TTC549 (cell line): Measurements from ENCODE around the gene GDA.

Source experiments
- FAIRE-seq: peaks from 2 replicates; lab custom pipeline; 2012; peaks lifted over from hg19 to GRCh38; lab: Jason Lieb, UNC

Gene GDA

DNA sequence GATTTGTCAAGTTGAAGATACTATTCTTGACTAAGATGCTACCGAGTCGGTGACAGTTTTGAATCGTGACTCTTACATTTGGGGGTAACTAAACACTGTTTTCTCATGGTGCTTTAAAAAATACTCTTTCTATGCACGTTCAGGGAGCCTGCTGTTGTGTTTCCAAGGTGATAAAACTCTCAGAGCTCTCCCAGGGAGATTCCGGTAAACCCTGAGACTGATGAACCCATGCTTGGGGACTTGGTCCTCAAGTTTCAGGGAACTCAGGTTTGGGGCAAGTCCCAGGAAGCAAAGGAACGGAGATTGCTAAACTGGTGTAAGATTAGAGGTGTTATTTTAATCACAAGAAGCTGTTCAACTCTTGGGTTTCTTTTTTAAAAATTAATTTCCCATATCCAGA is 1.4 kb downstream of the GDA start:
- FAIRE-seq: no peak

DNA sequence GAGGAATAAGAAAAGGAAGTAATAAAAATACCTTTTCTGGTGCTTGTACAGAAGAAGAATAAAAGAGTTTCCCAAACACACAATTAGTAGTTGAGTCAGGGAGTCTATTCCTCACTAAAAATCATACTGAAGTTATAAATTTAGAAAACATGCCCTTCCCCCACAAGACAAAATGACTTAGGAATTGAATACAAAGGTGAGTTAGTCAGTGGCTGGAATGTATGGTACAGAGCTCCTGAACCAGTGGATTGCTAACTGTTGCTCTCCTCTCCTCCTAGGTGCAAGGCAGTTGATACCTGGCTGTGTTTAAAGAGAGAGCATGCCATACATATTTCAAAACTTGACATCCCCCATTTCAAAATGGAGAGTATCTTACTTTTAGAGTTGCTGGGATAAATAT is 1.9 kb downstream of the GDA start:
- FAIRE-seq: no peak

DNA sequence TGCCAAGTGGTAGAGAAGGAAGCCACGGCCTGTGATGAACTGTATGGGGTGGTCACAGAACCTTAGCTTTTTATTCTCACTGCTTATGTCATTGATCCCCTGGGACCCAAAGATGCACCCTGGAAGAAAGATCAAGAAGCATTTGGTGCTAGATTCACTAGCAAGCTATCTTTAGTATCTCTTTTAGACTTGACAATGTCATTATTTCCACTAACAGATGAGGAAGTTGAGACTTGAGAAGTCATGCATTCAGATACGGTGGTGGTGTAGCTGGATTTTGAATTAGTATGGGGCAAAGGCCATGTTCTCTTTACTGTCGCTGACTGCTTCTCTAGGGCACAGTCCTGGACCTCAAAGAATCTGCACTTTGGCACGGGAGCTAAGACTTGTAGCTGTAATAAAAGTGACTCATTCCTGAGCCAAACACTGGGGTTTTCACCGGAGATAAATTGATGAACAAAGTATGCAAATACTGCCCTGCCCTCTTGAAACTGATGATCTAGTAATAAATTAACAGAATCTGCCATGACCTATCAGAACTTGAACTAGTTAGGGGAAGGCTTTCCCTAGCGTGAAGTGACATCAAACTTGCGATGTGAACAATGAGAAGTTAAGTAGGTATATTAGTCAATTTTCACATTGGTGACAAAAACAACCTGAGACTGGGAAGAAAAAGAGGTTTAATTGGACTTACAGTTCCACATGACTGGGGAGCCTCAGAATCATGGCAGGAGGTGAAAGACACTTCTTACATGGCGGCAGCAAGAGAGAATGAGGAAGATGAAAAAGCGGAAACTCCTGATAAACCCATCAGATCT is 5.4 kb downstream of the GDA start:
- FAIRE-seq: no peak

DNA sequence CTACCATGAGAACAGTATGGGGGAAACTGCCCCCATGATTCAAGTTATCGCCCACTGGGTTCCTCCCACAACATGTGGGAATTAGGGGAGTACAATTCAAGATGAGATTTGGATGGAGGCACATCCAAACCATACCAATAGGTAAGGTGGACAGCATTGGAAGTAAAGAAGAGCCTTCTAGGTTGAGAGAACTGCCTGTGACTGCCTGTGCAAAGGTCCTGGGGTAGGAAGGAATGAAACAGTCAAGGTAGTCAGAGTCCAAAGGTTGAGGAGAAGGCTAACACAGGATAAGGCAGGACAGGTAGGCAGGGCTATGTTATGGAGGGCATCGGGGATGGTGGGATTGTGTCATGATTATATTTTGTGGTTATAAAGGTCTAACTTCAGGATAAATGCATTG is 6.1 kb downstream of the GDA start:
- no peak for FAIRE-seq

DNA sequence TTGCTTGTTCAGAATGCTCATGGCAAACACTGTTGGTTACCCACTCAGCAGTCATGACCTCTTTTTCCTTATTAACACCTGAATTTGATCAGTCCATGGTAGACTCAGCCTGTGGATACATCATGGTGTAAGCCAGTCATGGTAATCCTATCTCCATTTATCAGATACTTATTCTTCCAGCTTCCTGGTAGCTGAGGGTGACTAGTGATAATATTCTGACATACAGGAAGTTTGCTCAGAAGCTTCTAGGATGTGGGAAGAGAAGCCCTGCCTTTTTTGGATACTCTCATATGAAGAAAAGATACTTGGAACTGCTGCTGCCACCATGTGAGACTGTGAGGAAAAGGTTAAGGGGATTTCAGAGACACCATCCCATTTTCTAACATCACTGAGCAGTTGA is 7.3 kb downstream of the GDA start:
- FAIRE-seq: no peak

DNA sequence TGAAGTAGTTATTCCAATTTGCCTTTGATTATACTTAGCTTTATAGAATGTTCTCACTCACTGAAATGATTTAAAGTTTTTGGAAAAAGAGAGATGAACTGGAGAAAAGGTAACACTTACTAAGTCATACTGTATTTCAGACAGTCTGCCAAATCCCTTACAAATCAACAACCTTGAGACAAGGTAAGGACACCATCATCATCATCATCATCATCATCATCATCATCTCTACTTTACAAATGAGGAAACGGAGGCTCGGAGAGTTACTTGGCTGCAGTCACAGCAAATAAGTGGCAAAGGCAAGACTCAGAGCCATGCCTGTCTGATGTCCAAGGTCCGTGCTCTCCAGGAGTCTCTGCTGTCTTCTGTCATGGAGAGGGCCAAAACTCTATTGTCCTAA is 9.4 kb downstream of the GDA start:
- FAIRE-seq: no peak

DNA sequence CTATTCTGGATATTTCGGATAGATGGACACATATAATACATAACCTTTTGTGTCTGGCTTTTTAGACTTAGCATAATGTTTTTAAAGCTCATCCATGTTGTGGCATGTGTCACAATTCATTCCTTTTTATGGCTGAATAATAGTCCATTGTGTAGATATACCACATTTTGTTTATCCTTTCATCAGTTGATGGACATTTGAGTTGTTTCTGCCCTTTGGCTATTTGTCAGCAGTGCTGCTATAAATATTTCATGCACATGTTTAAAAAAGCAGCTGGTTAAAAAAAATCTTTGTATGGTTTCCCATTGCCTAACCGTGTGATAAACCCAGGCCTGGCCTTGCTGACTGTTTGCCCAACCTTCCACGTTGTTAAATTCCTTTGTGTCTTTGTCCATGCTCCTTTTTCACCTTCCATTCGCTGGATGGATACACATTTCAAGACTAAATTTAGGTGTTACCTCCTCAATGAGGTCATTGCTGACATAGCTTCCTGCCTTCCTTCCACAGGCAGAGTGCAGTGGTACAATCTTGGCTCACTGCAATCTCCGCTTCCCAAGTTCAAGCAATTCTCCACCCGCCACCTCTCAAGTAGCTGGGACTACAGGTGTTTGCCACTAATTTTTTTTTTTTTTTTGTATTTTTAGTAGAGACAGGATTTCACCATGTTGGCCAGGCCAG is 11.3 kb downstream of the GDA start:
- no peak for FAIRE-seq

DNA sequence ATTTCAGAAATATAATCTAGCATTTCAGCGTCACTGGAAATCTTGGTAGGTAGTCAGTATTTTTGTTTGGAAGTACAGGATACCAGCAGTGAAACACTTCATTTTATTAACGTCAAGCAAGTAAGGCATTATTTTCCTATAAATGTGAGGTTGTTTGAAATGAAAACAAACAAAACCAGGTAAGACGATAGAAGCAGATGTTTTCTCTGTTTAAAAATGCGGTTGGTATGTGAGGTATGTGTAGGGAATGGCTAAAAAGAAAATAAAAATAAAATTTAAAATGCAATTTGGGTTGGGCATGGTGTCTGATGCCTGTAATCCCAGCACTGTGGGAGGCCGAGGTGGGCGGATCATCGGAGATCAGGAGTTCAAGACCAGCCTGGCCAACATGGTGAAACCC is 16.1 kb downstream of the GDA start:
- FAIRE-seq: no peak

DNA sequence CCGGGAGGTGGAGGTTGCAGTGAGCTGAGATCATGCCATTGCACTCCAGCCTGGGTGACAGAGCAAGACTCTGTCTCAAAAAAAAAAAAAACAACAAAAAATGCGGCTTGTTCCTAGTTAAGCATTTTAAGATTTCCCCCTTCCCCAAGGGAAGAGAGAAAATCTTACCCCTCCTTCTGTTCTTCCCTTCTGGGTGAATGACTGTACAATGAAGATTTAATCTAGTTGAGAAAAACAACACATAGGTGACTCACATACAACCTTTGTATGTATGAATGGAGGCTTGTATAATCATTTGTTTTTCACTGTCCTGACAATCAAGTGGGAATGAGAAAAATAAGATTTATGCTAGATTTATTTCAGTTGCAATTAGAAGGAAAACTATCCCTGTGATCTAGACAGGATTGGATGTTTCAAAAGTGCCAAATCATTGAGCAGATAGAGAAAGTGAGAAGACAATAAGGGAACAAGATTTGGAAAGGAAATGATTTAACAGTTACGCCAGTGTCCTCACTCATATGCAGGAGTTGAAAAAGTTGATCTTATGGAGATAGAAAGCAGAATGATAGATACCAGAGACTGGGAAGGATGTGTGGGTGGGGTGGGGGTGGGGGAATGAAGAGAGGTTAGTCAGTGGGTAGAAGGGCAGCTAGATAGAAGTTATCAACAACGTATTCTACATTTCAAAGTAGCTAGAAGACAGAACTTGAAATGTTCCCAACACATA is 16.7 kb downstream of the GDA start:
- FAIRE-seq: no peak

DNA sequence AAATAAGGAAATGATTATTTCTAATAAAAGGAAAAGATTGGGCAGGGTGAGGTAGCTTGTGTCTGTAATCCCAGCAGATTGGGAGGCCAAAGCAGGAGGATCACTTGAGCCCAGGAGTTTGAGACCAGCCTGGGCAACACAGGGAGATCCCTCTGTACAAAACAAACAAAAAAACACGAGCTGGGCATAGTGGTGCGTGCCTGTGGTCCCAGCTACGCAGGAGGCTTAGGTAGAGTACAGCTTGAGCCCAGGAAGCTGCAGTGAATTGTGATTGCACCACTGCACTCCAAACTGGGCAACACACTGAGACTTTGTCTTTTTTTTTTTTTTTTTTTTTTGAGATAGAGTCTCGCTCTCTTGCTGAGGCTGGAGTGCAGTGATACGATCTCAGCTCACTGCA is 18.8 kb downstream of the GDA start:
- FAIRE-seq: no peak

DNA sequence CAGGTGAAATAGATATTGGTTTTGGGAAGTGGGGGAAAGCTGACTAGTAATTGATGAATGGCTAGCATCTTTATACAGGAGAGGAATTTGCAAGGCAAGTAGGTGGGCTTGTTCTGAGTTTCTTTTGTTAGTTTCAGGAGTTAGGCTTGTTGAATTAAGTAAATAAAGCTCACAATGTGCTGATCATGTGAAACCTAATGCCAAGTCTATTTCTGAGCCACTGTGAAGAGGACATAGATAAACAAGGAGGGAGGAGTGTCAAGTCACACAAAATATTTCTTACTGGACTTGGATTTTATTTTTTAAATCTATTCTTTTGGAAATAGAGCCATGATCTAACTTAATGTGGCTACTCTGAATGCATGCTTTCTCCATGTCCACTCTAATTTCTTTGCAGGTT is 19.9 kb downstream of the GDA start:
- no peak for FAIRE-seq

DNA sequence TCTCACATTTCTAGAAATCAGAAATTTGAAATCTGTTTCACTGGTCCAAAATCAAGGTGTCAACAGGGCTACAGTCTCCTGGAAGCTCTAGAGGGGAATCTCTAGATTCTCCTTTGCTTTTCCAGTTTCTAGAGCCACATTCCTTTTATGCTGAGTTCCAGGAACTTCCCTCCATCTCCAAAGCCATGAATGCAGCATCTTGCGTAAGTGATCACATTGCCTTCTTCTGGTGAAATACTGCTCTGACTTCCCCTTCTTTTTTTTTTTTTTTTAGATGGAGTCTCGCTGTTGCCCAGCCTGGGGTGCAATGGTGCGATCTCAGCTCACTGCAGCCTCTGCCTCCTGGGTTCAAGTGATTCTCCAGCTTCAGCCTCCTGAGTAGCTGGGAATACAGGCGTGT is 23.8 kb downstream of the GDA start:
- no peak for FAIRE-seq

DNA sequence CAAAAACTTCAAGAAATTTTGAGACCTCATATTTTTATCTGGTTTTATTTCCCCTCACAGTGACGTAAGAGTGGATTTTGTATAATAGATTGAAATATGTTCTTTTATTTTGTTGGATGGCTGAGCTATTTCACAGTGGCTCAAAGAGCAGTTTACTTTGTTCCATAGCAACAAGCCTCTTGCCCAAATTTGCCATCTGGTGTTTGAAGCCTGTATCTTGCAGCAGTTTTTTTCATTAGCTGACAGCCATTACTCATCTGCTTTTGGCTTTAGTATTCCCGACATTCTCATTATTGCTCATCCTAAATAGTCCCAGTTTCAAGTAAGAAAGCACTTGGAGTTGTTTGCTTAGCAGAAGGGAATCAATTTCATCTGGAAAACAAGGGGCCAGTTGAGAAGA is 36.3 kb downstream of the GDA start:
- FAIRE-seq: no peak

DNA sequence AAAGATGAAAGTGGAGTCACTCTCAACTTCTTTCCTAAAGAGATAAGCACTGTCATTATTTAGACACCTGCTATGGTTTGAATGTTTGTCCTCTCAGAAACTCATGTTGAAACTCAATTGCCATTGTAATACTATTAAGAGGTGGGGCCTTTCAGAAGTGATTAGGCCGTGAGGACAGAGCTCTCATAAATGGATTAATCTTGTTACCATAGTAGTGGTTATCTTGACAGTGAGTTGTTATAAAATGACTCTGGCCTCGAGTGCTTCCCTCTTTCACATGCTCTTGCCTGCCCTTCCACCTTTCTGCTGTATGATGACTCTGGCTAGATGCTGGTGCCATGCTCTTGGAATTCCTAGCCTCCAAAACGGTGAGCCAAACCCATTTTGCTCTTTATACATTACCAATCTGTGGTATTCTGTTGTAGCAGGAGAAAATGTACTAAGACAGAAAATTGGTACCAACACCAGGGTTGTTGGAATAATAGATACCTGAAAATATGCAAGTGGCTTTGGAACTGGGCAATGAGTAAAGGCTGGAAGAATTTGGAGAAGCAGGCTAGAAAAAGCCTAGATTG is 38.0 kb downstream of the GDA start:
- FAIRE-seq: no peak

DNA sequence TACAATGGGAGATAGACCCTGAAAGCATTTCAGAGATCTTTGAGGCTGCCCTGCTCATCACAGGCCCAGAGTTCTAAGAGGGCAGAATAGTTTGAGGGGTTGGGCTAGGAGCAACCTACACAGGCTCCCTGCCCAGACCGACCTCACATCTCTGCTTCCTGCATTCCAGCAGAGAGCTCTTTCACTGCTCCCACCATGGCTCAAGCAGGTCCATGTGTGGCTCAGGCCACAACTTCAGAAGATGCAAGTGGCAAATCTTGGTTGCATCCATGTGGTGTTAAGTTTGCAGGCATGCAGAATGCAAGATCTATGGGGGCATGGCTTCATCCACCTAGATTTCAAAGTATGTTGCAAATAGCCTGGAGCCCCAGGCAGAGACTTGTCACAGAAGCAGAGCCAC is 39.0 kb downstream of the GDA start:
- no peak for FAIRE-seq

DNA sequence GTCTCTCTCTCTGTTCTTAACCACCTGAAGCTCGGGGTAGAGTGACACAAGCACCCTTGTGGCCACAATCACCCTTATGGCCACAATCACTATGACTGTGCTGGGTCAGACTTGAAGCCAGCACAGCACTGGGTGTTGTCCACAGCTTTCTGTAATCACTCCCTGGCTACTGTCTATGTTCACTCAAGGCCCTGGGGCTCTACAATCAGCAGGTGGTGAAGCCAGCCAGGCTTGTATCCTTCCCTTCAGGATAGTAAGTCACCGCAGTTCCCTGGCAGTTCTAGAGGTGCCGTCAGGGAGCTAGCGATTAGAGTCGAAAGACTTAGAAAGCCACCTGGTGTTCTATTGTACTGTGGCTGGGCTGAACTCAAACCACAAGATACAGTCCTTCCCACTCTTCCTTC is 44.2 kb downstream of the GDA start:
- FAIRE-seq: no peak

DNA sequence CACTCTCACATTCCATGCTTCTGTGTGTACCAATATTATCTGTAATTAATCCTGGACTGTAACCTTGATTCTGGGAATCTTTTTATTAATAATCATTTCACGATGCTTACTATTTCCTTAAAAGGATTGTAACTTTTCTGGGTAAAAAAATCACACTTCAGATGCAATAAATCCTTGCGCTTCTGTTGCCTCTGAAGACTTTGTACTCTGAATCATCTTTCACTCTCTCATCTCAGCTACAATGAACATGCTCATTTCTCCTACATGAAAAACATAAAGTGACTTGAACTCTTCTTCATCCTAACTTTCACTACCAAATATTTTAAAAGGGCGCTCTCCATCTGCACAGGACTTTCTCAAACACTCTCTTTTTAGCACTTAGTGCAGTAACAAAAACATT is 50.0 kb downstream of the GDA start:
- FAIRE-seq: no peak

DNA sequence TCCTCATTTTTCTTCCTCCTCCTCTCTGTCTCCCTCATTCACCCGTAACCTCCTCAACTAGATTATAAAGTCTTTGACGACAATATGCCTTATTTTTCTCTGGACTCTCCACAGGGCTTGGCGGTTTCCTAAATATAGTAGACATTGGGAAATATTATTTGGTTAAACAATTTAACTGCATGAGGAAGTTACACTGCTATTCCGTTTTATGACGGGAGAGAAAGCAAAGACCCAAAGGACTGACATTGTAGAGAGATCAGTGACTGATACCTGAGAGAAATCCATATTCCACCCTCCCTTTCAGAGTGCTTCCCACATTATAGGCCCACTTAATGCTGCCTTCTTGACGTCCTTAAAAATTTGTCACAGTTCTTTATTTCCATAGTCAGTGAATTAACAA is 51.2 kb downstream of the GDA start:
- no peak for FAIRE-seq

DNA sequence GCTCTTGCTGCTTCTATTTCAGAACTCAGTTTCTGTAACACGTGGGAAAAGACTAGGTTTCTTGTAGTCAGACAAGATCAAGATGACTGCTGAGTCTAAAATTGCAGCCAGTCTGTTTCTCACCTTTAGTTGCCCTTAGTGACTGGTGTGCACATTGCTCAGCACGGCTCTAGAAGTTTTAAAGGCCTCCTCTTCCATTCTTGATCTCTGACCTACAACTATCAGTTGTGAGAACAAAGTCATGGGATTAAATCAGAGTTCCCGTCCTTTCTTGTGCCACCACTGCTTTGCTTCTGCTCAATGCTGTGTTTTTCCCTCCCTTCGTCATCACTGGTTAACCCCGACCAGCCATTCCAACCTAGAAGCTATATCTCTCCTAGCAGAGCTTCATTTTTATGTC is 52.8 kb downstream of the GDA start:
- no peak for FAIRE-seq

DNA sequence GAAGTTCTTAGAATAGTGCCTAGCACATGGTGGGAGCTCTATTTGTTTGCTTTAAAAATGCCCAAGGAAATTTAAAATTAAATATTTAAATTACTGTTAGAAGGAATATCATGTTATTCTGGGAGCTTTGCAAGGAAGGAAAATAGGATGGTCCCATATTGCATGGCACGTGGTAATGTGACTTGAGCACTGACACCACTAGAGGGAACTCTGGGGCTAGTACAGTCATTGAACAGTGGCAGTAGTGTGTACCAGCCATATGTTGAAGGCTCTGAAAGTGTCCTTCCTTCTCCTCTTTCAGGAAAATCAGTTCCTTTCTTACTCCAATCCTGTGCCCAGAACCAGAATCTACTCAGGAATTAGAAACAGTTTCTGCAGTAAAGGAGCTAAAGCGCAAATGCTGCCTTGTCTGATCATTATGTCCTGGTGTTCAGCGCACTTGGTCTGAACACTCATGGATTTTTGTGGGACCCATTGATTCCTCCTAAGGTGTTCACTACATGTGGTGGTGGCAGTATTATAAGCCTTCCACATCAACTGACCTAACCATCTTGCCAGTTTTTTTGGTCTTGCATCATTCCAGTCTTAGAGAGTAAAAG is 54.1 kb downstream of the GDA start:
- FAIRE-seq: no peak

DNA sequence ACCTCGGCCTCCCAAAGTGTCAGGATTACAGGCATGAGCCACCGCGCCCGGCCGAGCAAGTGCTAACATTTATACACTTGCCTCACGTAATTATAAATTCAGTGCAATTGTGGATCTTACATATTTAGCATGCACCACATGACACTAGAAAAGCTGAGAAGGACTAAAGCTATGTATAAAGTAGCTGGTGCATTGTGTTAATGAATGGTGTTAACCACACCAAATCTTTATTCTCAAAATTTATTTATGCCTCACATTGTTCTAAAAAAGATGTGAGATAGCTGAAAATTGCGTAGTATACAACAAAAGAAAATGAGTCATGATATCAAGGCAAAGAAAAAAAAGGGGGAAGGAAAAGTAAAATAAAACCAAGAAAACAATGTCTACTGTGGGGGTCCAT is 54.8 kb downstream of the GDA start:
- no peak for FAIRE-seq

DNA sequence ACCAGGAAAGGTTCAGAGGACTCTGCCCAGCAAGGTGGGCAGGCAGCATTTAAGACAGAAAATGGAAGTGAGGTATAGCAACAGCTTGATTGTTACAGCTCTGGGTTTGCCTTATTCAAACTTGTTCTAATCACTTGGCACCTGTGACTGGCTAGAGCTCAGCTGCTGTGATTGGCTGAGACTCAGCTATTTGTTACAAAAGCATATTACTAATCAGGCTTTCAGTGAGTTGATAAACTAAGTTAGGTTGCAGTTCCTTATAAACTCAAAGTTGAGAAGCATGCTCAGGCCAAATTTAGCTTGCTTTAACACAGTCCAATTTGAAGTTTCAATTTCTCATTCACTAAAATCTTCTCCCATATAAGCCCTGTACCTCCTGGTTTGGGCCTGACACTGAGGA is 56.3 kb downstream of the GDA start:
- FAIRE-seq: no peak

DNA sequence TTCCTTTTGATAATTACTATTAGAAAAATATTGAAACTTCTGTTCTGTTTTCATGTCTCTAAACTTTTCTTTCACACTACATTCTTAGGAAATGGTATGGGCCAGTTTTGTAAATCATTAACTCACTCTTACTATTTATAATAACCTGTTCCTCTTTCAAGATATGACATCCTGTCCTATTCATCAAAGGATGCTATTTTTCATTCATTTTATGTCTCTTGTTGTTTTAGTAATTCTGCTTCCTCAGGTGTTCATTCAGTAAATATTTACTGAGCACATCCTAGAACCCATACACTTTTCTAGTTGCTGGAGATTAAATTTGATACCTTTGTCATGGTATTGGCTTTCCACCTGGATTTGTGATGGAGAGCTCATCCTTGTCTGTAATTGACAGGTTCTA is 58.0 kb downstream of the GDA start:
- FAIRE-seq: no peak
